ENCODE data around the gene MOBP.

MOBP gene

DNA sequence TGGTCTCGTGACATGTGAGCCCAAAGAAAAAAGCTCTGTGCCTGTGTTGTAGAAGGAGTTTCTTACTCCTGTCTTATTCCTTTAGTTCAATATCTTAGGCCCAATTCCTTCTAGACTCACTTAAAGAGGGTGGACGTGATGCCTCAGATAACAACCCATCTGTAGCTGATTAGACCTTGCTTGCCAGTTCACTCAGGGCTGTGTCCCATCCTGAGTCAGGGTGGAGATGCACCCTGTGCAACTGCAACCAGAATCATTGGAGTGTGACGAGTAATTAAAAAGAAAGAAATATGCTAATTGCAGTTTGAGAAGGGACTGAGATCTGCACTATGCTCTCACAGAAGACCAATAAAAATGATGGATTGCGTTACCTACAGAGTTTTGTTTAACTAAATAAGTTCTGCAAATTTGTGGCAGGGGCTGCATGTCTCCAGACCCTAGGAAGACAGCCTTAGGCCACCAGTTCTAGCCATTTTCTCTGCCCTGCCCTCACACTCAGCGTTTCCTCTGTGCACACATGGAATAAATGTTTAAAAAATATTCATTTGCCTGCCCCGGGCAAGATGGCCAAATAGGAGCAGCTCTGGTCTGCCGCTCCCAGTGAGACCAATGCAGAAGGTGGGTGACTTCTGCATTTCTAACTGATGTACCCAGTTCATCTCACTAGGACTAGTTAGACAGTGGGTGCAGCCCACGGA is 83.0 kb downstream of the MOBP start:
- no peak for DNase-seq
